ENCODE results near the gene HARBI1. TPM values are rescaled to one million over a fixed set of nuclear protein-coding genes. Genes with fewer than 3 reads are reported as not detected.

Gene HARBI1
- 4.3 and 5.2 TPM in 2 replicates for total RNA-seq

GRCh38 chr11:46617134-46617971, at the start of gene HARBI1, which contains the start of gene ATG13:
HARBI1 (minus strand) TSS chr11:46617227; CDS start chr11:46616237, 990 bp downstream.
ATG13 (plus strand) TSS chr11:46617553; CDS start chr11:46644292, 26,739 bp downstream.

GRCh38 chr11:46593550-46594373, 23.3 kb downstream of the HARBI1 start, which contains the start of gene AMBRA1:
AMBRA1 (minus strand) TSS chr11:46594023; CDS start chr11:46548380, 45,643 bp downstream.

Other genes starting within 250 kb of the HARBI1 start
- gene MDK, start 235.6 kb downstream of the HARBI1 start, total RNA-seq = 25.7 and 34.0 TPM in 2 replicates
- 0.22 TPM in 1 of 2 replicates, not detected in the other for gene CHRM4, start 225.5 kb downstream of the HARBI1 start, total RNA-seq
- 26.1 and 26.8 TPM in 2 replicates for gene AMBRA1, start 23.2 kb downstream of the HARBI1 start, total RNA-seq
- gene ATG13, start 326 bp upstream of the HARBI1 start, total RNA-seq = 57.2 and 59.3 TPM in 2 replicates
- 78.0 and 90.4 TPM in 2 replicates for gene ARHGAP1, start 83.4 kb upstream of the HARBI1 start, total RNA-seq
- gene ZNF408, start 83.8 kb upstream of the HARBI1 start, total RNA-seq = 11.2 and 12.7 TPM in 2 replicates
- gene F2, start 102.0 kb upstream of the HARBI1 start, total RNA-seq = not detected in 2 replicates
- gene CKAP5, start 229.1 kb upstream of the HARBI1 start, total RNA-seq = 59.3 and 74.0 TPM in 2 replicates

All from articular chondrocyte of knee joint (primary cell).